Keratinocyte (primary cell): ENCODE data around the gene SPDYC. TPM values are rescaled to one million over a fixed set of nuclear protein-coding genes. Genes with fewer than 3 reads are reported as not detected.

Experiments
- DNase-seq: peaks from one replicate; pipeline ENCODE4 v3.0.0-alpha.2; 2011; ENCODE audit warnings: low read depth, missing footprints, low spot score
- FAIRE-seq: peaks from 2 replicates; lab custom pipeline; 2011; peaks lifted over from hg19 to GRCh38; lab: Jason Lieb, UNC
- H2AFZ ChIP-seq: 2 replicates; pipeline ENCODE4 v1.6.0; 2012; ENCODE audit warnings: low read length, control low read depth, inconsistent platforms; ENCODE audit not compliant: control insufficient read depth
- H3K27ac ChIP-seq: 2 replicates; pipeline ENCODE4 v1.5.1; 2011; ENCODE audit warnings: low read length; ENCODE audit not compliant: control insufficient read depth, insufficient read depth
- H3K27me3 ChIP-seq: 3 replicates; pipeline ENCODE4 v1.6.0; 2011; ENCODE audit warnings: low read length; ENCODE audit not compliant: control insufficient read depth, insufficient read depth; ENCODE audit errors: extremely low read depth
- H3K36me3 ChIP-seq, 2 experiments: 2 replicates in 1 of 2; 3 replicates in 1 of 2; pipeline ENCODE4 v1.5.1; 2011; ENCODE audit warnings: low read length in 2 of 2, mild to moderate bottlenecking in 1 of 2; ENCODE audit not compliant: control insufficient read depth in 2 of 2, insufficient read depth in 2 of 2; ENCODE audit errors: extremely low read depth in 1 of 2
- H3K4me1 ChIP-seq: 3 replicates; pipeline ENCODE4 v1.5.1; 2011; ENCODE audit warnings: low read length; ENCODE audit not compliant: control insufficient read depth, insufficient read depth; ENCODE audit errors: extremely low read depth
- H3K4me2 ChIP-seq: 3 replicates; pipeline ENCODE4 v1.6.0; 2011; ENCODE audit warnings: low read depth, low read length; ENCODE audit not compliant: control insufficient read depth, insufficient read depth; ENCODE audit errors: extremely low read depth
- H3K4me3 ChIP-seq, 3 experiments: fragments of 200-600 bp in 1 of 3; sonication (generic) in 1 of 3; 2 replicates in 2 of 3; 3 replicates in 1 of 3; pipeline ENCODE4 v1.5.1; 2011 to 2016; ENCODE audit warnings: low read length in 3 of 3, mild to moderate bottlenecking in 3 of 3, control low read depth in 2 of 3, inconsistent platforms in 1 of 3, low read depth in 1 of 3, mixed read lengths in 1 of 3, mixed run types in 1 of 3, moderate library complexity in 1 of 3; ENCODE audit not compliant: control insufficient read depth in 2 of 3, insufficient read depth in 2 of 3; ENCODE audit errors: extremely low read depth in 1 of 3
- H3K79me2 ChIP-seq: 2 replicates; pipeline ENCODE4 v1.6.0; 2012; ENCODE audit warnings: low read length; ENCODE audit not compliant: control insufficient read depth, insufficient read depth
- H3K9ac ChIP-seq: 3 replicates; pipeline ENCODE4 v1.6.0; 2011; ENCODE audit warnings: low read length; ENCODE audit not compliant: control insufficient read depth, insufficient read depth; ENCODE audit errors: extremely low read depth
- H3K9me1 ChIP-seq: 3 replicates; pipeline ENCODE4 v1.6.0; 2011; ENCODE audit warnings: low read length; ENCODE audit not compliant: control insufficient read depth, insufficient read depth; ENCODE audit errors: extremely low read depth
- H3K9me3 ChIP-seq: 2 replicates; pipeline ENCODE4 v1.5.1; 2012; ENCODE audit warnings: low read depth, low read length; ENCODE audit not compliant: control insufficient read depth
- H4K20me1 ChIP-seq: 3 replicates; pipeline ENCODE4 v1.6.0; 2011; ENCODE audit warnings: low read length; ENCODE audit not compliant: control insufficient read depth, insufficient read depth; ENCODE audit errors: extremely low read depth
- EZH2 ChIP-seq: IDR thresholded peaks from one replicate; pipeline ENCODE4 v1.6.1; 2012; ENCODE audit warnings: inconsistent platforms, mild to moderate bottlenecking, low read length, moderate library complexity
- dilution Hi-C: fragments of 300-500 bp; cut with MboI; formaldehyde crosslinking; loops from one replicate; pipeline ENCODE4 v1.7.0; 2020; ENCODE audit warnings: low sequenced_read_pairs; ENCODE audit not compliant: extremely low pct_ligation_motif_present
- polyA plus RNA-seq, 5 experiments: library from polyadenylated mRNA; depleted of rRNA in 3 of 5; stranded (reverse) in 3 of 5; stranded (forward) in 1 of 5; unstranded in 1 of 5; fragments of >200 nt; gene quantifications; 1 replicate in 1 of 5; 2 replicates in 3 of 5; 3 replicates in 1 of 5; pipeline versions ENCODE4 v1.2.1 to v1.2.3, GENCODE V29; 2011 to 2012; ENCODE audit warnings: missing spikeins in 2 of 5, low read depth in 1 of 5, low replicate concordance in 1 of 5
- small RNA-seq, 3 experiments: library from RNA; depleted of rRNA; stranded (forward); fragments of <200 nt; gene quantifications; one replicate each; pipeline ENCODE3, GENCODE V24; 2012; ENCODE audit warnings: low read depth in 3 of 3, low replicate concordance in 1 of 3; ENCODE audit not compliant: insufficient read length in 3 of 3
- TF ChIP-seq, protein P1 (sequence below), 3 experiments: IDR thresholded peaks in 1 of 3; conservative IDR thresholded peaks in 1 of 3; optimal IDR thresholded peaks in 1 of 3; 2 replicates in 2 of 3; 3 replicates in 1 of 3; pipeline versions ENCODE3 to v1.5.1; 2011; ENCODE audit warnings: low read length in 3 of 3, mild to moderate bottlenecking in 3 of 3, moderate library complexity in 2 of 3, control low read depth in 1 of 3, inconsistent platforms in 1 of 3; ENCODE audit not compliant: insufficient read depth in 2 of 3; ENCODE audit errors: extremely low read depth in 1 of 3

Gene SPDYC
- polyA plus RNA-seq, 1 donor (not counting 4 experiments of a cell fraction or from before 2014, with no cell fraction given), result not detected

DNA sequence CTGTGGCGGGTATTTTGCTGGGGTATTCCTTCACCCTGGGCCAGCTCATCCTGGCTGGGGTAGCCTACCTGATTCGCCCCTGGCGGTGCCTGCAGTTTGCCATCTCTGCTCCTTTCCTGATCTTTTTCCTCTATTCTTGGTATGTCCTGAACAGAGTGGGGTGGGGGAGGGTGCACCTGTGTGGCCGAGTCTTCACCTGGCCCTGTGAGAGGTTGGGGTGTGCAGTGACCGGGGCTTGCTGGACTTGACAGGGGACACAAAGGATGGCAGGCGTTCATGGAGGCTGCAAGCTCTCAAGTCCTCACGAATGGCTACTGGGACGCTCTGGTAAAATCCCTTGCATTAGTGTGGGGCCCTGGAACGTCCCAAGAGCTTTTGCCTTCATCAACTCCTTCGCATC is 51.0 kb downstream of the SPDYC start:
- no peak for FAIRE-seq
- dilution Hi-C loops, result no loop called here
- no peak overlapping the region for H3K4me3 ChIP-seq
- no peaks in the 10 kb centered on the region for H3K79me2 ChIP-seq
- H3K4me2 ChIP-seq, result no peak overlapping the region
- H2AFZ ChIP-seq, result no peak overlapping the region
- peaks cover 13% of the 10 kb centered on the region for H3K4me1 ChIP-seq
- no peak overlapping the region for H3K9ac ChIP-seq
- TF ChIP-seq, protein P1, sequence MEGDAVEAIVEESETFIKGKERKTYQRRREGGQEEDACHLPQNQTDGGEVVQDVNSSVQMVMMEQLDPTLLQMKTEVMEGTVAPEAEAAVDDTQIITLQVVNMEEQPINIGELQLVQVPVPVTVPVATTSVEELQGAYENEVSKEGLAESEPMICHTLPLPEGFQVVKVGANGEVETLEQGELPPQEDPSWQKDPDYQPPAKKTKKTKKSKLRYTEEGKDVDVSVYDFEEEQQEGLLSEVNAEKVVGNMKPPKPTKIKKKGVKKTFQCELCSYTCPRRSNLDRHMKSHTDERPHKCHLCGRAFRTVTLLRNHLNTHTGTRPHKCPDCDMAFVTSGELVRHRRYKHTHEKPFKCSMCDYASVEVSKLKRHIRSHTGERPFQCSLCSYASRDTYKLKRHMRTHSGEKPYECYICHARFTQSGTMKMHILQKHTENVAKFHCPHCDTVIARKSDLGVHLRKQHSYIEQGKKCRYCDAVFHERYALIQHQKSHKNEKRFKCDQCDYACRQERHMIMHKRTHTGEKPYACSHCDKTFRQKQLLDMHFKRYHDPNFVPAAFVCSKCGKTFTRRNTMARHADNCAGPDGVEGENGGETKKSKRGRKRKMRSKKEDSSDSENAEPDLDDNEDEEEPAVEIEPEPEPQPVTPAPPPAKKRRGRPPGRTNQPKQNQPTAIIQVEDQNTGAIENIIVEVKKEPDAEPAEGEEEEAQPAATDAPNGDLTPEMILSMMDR (optimal IDR thresholded peaks at IDR 0.05 in 1 of 3, IDR thresholded peaks at IDR 0.05 in 1 of 3, conservative IDR thresholded peaks at IDR 0.05 in 1 of 3; ENCODE audit: extremely low read depth in 1 of 3, insufficient read depth in 2 of 3, low read length in 3 of 3), result no peak
- TF ChIP-seq EZH2, result no peak
- H3K9me3 ChIP-seq, result no peaks in the 10 kb centered on the region
- no peaks in the 10 kb centered on the region for H3K9me1 ChIP-seq
- H3K27ac ChIP-seq, result no peak overlapping the region
- H4K20me1 ChIP-seq, result no peaks in the 10 kb centered on the region
- peaks cover 0 to 19% of the 10 kb centered on the region in 2 experiments for H3K36me3 ChIP-seq
- DNase-seq, result no peak
- no peaks in the 10 kb centered on the region for H3K27me3 ChIP-seq

Small RNA genes within 50 kb of the gene (small RNA-seq; reads per million reads assigned to genes)
- 0 reads per million in 3 experiments for gene HIGD1AP10
- gene PDCL2P2, result 0 reads per million in 3 experiments
- gene RNU2-23P, result 0 to 2.5 (median 0.47) reads per million in 3 experiments

Other genes with a start within 250 kb of the SPDYC start
- gene PPP2R5B, start 245.5 kb upstream of the SPDYC start, polyA plus RNA-seq, result 13.7 to 20.6 TPM (median 16.4 TPM) in 3 replicates
- gene GPHA2, start 234.3 kb upstream of the SPDYC start, polyA plus RNA-seq, result 0.08 TPM in 1 of 3 replicates, not detected in the others
- gene MAJIN, start 198.1 kb upstream of the SPDYC start, polyA plus RNA-seq, result 0.09 TPM in 1 of 3 replicates, not detected in the others
- gene BATF2, start 173.3 kb upstream of the SPDYC start, polyA plus RNA-seq, result 0.09 to 0.10 TPM (median 0.10 TPM) in 3 replicates
- gene ARL2, start 156.1 kb upstream of the SPDYC start, polyA plus RNA-seq, result 77.8 to 89.0 TPM (median 77.8 TPM) in 3 replicates
- 1.8 to 11.2 TPM (median 8.3 TPM) in 3 replicates for gene SNX15, start 142.8 kb upstream of the SPDYC start, polyA plus RNA-seq
- 4.9 to 7.3 TPM (median 5.8 TPM) in 3 replicates for gene SAC3D1, start 129.0 kb upstream of the SPDYC start, polyA plus RNA-seq
- gene NAALADL1, start 111.7 kb upstream of the SPDYC start, polyA plus RNA-seq, result 1.9 to 3.2 TPM (median 2.3 TPM) in 3 replicates
- 1.9 to 10.4 TPM (median 8.0 TPM) in 3 replicates for gene CDCA5, start 86.2 kb upstream of the SPDYC start, polyA plus RNA-seq
- gene ZFPL1, start 86.0 kb upstream of the SPDYC start, polyA plus RNA-seq, result 15.0 to 28.3 TPM (median 18.6 TPM) in 3 replicates
- 28.8 to 64.0 TPM (median 43.1 TPM) in 3 replicates for gene VPS51, start 74.0 kb upstream of the SPDYC start, polyA plus RNA-seq
- 9.7 to 12.6 TPM (median 10.7 TPM) in 3 replicates for gene TM7SF2, start 58.4 kb upstream of the SPDYC start, polyA plus RNA-seq
- gene ZNHIT2, start 52.5 kb upstream of the SPDYC start, polyA plus RNA-seq, result 2.6 to 6.6 TPM (median 3.4 TPM) in 3 replicates
- 328 to 452 TPM (median 425 TPM) in 3 replicates for gene FAU, start 48.1 kb upstream of the SPDYC start, polyA plus RNA-seq
- 46.3 to 67.7 TPM (median 49.6 TPM) in 3 replicates for gene MRPL49, start 47.9 kb upstream of the SPDYC start, polyA plus RNA-seq
- gene SYVN1, start 35.7 kb upstream of the SPDYC start, polyA plus RNA-seq, result 10.0 to 25.4 TPM (median 10.8 TPM) in 3 replicates
- 250 to 300 TPM (median 284 TPM) in 3 replicates for gene CAPN1, start 11.7 kb downstream of the SPDYC start, polyA plus RNA-seq
- 13.8 to 21.5 TPM (median 20.9 TPM) in 3 replicates for gene POLA2, start 91.7 kb downstream of the SPDYC start, polyA plus RNA-seq
- 3.6 to 18.7 TPM (median 6.1 TPM) in 3 replicates for gene CDC42EP2, start 144.6 kb downstream of the SPDYC start, polyA plus RNA-seq
- 14.5 to 43.9 TPM (median 16.8 TPM) in 3 replicates for gene DPF2, start 163.6 kb downstream of the SPDYC start, polyA plus RNA-seq
- 0.04 to 0.05 TPM in 2 of 3 replicates, not detected in the other for gene TIGD3, start 184.5 kb downstream of the SPDYC start, polyA plus RNA-seq
- gene SLC25A45, start 212.4 kb downstream of the SPDYC start, polyA plus RNA-seq, result 0.20 to 0.46 TPM (median 0.25 TPM) in 3 replicates
- 24.1 to 47.3 TPM (median 25.0 TPM) in 3 replicates for gene FRMD8, start 216.4 kb downstream of the SPDYC start, polyA plus RNA-seq